CD1c-positive myeloid dendritic cell (primary cell): ENCODE measurements around the gene FAM20C.
A peak's percentile ranks its signal among the peaks of the same experiment; 100 is the strongest.

ENCODE experiments used
- DNase-seq: peaks from one replicate; pipeline ENCODE4 v3.0.0-alpha.2; 2016; ENCODE audit errors: extremely low spot score

Gene FAM20C

GRCh38 chr7:208816-209215, 16.4 kb downstream of the FAM20C start:
- no peak for DNase-seq

- no peak for DNase-seq
Measured at GRCh38 chr7:209416-209815, 17.0 kb downstream of the FAM20C start.

GRCh38 chr7:209906-210305, 17.5 kb downstream of the FAM20C start:
- DNase-seq: peak; percentile 71

GRCh38 chr7:210401-210925, 18.1 kb downstream of the FAM20C start:
- no peak for DNase-seq

- DNase-seq: no peak
Measured at GRCh38 chr7:211033-211714, 18.8 kb downstream of the FAM20C start.

GRCh38 chr7:211715-212058, 19.3 kb downstream of the FAM20C start:
- no peak for DNase-seq

- DNase-seq: no peak
Measured at GRCh38 chr7:212754-213153, 20.4 kb downstream of the FAM20C start.

- peak; percentile 86 for DNase-seq
Measured at GRCh38 chr7:213324-213993, 21.1 kb downstream of the FAM20C start.

GRCh38 chr7:214410-215212, 22.2 kb downstream of the FAM20C start:
- DNase-seq: no peak

- no peak for DNase-seq
Measured at GRCh38 chr7:216360-217300, 24.3 kb downstream of the FAM20C start.

GRCh38 chr7:217781-218180, 25.4 kb downstream of the FAM20C start:
- DNase-seq: no peak

- DNase-seq: no peak
Measured at GRCh38 chr7:218316-218715, 25.9 kb downstream of the FAM20C start.

GRCh38 chr7:218896-219580, 26.7 kb downstream of the FAM20C start:
- no peak for DNase-seq

- no peak for DNase-seq
Measured at GRCh38 chr7:219581-220150, 27.3 kb downstream of the FAM20C start.

GRCh38 chr7:220151-220841, 27.9 kb downstream of the FAM20C start:
- no peak for DNase-seq

- no peak for DNase-seq
Measured at GRCh38 chr7:221978-222715, 29.8 kb downstream of the FAM20C start.

GRCh38 chr7:222716-223041, 30.3 kb downstream of the FAM20C start:
- DNase-seq: no peak

GRCh38 chr7:223118-223800, 30.9 kb downstream of the FAM20C start:
- no peak for DNase-seq

GRCh38 chr7:223861-224260, 31.5 kb downstream of the FAM20C start:
- no peak for DNase-seq
